Ramos (cell line): ENCODE data around the gene TP53BP2.

Experiments
- in situ Hi-C: fragments of 300-500 bp; cut with MboI; formaldehyde crosslinking; loops from one replicate; pipeline ENCODE4 v1.14.3; 2022; ENCODE audit warnings: low sequenced_read_pairs; ENCODE audit not compliant: unreplicated experiment

Gene TP53BP2

GRCh38 chr1:223771814-223772770, 73.7 kb downstream of the TP53BP2 start:
- in situ Hi-C loops, result no loop called here

DNA sequence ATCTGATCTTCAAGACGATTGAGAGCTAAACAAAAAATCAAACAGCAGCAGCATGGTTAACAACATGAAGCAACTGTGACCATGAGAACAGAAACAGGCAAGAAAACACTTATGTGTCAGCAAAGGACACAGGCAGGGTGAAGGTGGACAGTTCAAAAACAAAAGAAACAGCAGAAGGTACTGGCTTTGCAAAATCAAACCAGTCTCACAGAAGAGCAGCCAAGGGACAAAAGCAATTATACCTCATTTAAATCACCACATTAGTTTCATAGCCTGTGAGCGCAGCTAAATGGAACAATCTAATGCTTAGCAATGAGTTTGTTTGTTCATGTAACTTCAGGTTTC, 74.3 kb downstream of the TP53BP2 start:
- in situ Hi-C loops, result no loop called here

DNA sequence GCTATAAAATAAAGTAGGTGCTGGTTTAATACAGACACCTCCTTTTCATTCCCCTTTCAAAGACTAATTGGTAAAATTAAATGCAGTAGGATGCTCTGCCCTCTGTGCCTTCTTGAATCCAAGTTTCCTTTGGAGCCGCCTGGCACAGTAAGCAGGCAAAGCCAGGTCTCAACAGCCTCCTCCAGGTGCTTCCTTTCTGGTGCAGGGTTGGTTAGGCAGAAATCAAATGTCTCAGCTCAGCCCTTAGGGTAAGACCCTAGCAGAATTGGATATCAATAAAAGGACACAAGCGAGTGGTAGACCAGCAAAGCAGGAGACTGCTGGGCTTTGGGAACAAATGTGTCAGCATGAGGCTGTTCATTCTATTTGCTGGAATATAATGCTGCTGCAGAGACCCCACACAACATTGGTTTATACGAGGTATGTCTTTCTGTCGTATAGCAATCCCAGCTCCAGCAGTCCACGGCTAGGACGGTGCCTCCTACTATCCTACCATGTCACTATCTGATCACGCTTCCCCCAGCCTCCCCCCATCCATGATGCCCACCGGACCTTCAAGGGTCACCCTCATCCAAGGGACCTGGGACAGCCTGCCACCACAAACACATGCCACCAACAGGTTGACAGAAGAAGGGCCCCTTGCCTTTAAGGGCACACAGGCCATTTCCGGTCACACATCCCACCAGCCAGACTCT, 75.0 kb downstream of the TP53BP2 start:
- in situ Hi-C loops, result no loop called here

DNA sequence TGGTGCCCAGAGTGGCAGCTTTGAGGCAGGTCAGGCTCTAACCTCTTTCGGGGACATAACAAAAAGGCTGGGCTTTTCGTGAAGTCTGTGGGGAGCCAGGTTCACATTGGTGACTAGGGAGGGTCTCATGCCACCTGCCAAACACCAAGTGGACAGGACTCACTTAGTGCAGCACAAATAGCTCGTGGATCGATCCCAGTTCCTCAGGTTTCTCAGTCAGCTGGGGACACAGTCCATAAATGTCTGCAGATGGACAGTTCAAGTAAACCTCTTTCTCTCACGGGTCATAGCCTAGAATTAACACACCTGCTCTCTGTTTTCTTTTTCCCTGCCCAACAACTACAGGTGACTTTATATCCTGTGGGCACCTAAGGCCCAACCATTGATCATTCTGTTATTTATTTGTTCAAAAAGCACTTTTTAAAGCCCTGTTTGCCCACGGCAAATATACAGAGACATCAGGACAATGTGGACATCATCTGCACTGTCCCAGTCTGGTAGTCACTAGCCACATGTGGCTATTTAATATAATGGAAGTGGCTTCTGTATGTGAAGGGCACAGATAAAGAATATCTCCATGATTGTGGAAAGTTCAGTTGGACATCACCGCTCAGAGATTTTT, 79.9 kb downstream of the TP53BP2 start:
- in situ Hi-C loops, result no loop called here

GRCh38 chr1:223765036-223765718, 80.6 kb downstream of the TP53BP2 start:
- in situ Hi-C loops, result no loop called here

- in situ Hi-C loops, result no loop called here
Observed at GRCh38 chr1:223763881-223764280, 81.9 kb downstream of the TP53BP2 start.

DNA sequence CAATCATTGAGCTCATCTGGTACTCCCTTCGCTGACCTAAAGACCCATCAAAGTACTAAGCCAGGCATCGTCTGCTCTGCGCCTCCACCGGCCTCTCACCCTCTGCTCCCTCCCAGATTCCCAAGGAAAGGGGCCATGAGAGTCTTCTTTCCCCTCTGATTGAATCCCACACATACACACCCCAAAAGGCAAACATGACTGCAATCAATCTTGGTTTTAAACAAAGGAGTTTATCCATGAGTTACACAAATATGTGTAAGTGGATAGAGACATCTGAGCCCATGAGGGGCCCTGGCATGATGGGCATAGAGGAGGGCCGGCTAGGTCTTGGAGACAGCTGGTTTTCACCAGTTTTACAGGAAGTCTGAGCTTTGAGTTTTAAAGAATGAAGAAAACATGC, 82.5 kb downstream of the TP53BP2 start:
- in situ Hi-C loops, result no loop called here

- in situ Hi-C loops, result no loop called here
Observed at GRCh38 chr1:223761411-223761810, 84.3 kb downstream of the TP53BP2 start.

GRCh38 chr1:223760833-223761232, 84.9 kb downstream of the TP53BP2 start:
- in situ Hi-C loops, result no loop called here

DNA sequence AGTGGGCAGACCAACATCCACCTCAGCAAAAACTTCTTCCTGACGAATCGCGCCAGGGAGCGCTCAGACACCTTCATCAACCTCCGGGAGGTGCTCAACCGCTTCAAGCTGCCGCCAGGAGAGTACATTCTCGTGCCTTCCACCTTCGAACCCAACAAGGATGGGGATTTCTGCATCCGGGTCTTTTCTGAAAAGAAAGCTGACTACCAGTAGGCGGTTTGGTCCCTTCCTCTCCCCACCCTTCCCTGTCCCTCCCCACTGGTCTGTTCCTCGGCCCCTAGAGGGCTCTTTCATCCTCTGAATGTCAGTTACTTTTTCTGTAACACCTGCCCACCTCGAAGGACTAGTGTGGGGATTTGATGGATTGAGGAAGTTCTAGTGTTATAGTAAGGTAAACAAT, 86.5 kb downstream of the TP53BP2 start:
- in situ Hi-C loops, result no loop called here

GRCh38 chr1:223758734-223759133, 87.0 kb downstream of the TP53BP2 start:
- in situ Hi-C loops, result no loop called here

- in situ Hi-C loops, result no loop called here
Observed at GRCh38 chr1:223756806-223757700, 88.7 kb downstream of the TP53BP2 start.

DNA sequence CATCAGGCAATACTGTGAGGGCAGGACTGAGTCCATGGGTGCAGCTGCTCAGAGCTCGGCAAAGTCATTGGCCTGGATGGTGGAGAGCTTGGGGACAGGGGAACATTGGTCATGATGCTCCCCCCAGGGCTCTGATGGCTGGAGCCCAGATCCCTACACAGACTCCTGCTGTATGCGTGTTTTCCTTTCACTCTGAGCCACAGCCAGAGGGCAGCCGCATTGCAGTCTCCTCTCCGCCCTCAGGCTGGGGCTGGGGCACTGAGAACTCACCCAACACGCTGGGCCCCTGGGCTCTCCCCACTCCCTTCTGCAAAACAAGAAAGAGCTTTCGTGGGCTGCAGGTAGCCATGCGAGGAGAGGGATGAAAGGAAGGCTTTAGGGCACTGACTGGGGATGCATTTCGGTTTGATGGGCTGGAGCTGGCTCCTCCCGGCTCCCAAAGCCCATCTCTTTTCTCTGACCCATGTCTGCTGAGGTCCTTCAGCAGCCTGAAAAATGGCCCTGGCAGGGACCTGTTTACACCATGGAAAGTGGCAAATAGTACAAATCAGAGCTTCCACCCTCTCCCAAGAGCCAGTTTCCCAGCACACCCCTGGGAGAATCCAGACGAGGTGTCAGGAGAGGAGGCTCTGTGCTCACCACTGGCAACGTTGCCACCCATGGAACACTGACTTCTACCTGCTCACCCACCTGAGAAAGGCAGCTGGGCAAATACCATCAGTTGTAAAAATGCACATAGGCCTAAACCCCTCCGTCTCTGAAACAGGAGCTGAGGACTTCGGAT, 89.6 kb downstream of the TP53BP2 start:
- in situ Hi-C loops, result no loop called here

- in situ Hi-C loops, result no loop called here
Observed at GRCh38 chr1:223755432-223755792, 90.3 kb downstream of the TP53BP2 start.

DNA sequence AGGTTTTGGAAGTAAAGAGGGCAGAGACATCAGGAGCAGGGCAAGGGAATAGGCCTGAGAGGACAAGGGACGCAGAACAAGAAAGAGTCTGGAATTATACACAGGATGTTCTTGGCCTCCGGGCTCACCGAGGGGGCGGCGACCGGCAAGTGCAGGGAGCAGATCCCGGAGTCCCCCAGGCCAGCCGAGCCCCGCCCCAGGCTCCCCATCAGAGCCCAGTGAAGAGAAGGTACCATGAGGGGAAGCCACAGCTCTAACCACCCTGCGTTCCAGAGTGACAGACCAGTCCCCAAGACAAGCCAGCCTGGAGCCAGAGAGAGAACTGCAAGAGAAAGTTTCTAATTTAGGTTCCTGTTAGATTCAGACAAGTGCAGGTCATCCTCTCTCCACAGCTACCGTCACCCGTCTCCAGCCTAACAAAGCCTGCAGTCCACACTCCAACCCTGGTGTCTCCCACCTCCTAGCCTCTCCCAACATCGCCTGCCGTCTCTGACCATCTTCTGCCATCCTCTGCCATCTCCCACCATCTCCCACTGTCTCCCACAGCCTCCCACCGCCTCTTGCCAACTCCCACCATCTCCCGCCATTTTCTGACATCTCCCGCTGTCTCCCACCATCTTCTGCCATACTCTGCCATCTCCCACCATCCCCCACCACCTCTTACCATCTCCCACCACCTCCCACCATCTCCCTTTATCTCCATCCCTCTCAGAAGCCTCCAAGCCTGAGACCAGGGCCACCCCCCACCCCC, 90.9 kb downstream of the TP53BP2 start:
- in situ Hi-C loops, result no loop called here

GRCh38 chr1:223752721-223753515, 92.8 kb downstream of the TP53BP2 start:
- in situ Hi-C loops, result no loop called here

DNA sequence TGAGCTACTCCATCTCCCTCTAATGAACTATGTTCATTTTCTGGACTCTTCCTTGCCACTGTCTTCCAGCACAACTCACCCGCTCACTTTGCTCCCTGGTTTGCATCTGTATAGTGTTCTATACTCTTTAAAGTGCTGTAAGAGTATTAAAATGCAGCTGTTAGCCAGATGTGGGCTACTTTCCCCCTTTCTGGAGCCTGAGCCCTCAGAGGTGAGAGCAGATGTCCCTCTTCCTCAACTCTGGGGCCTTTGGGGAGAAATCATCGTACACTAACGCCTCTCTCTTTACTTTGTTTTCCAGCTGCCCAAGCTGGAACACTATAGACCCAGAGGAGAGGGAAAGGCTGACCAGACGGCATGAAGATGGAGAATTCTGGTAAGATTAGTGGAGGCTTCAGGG, 94.1 kb downstream of the TP53BP2 start:
- in situ Hi-C loops, result no loop called here
